Renal pelvis (tissue), 4 donors: Measurements from ENCODE around the gene AOAH. TPM values are rescaled to one million over a fixed set of nuclear protein-coding genes. Genes with fewer than 3 reads are reported as not detected.
"Not testable (repeated sequence)": the region's sequence is repeated elsewhere in the genome, so short reads cannot be mapped to it uniquely, and the experiment has no call there.

ENCODE experiments used
- DNase-seq: peaks from one replicate; pipeline ENCODE4 v3.0.0-alpha.2; 2013
- polyA plus RNA-seq, 3 donors: library from polyadenylated mRNA; unstranded; fragments of 120-200 nt; gene quantifications; one replicate each; pipeline ENCODE4 v1.2.1, GENCODE V29; 2013; ENCODE audit not compliant: insufficient read length in 3 of 3

Gene AOAH
- polyA plus RNA-seq, 3 donors: 2.7 to 3.4 (median 3.1) TPM

- DNase-seq: no peak
Observed at GRCh38 chr7:36507475-36508440, 216.5 kb downstream of the AOAH start.

DNA sequence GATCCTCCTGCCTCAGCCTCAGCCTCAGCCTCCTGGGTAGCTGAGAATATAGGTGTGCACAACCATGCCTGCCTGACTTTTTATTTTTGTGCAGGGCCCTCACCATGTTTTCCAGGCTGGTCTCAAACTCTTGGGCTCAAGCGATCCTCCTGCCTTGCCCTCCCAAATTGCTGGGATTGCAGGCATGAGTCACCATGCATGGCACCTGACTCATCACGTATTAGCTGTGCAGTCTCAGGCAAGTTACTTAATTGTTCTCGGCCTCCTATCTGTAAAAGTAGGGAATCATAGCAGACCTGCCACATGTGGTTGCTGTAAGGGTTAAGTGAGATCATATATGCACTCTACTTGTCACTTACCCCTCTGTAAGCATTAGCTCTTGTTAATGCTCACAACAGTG, 217.5 kb downstream of the AOAH start:
- no peak for DNase-seq

- no peak for DNase-seq
Observed at GRCh38 chr7:36506130-36506798, 218.0 kb downstream of the AOAH start.

DNA sequence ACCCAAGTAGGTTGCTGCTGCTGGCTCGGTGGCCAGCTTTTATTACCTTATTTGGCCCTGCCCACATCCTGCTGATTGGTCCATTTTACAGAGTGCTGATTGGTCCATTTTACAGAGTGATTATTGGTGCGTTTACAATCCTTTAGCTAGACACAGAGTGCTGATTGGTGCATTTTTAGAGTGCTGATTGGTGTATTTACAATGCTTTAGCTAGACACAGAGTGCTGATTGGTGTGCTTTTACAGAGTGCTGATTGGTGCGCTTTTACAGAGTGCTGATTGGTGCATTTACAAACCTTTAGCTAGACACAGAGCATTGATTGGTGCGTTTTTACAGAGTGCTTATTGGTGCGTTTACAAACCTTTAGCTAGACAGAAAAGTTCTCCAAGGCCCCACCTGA, 219.7 kb downstream of the AOAH start:
- not testable (repeated sequence) for DNase-seq

- DNase-seq: not testable (repeated sequence)
Observed at GRCh38 chr7:36504216-36504615, 220.1 kb downstream of the AOAH start.

- no peak for DNase-seq
Observed at GRCh38 chr7:36497775-36498174, 226.5 kb downstream of the AOAH start.

DNA sequence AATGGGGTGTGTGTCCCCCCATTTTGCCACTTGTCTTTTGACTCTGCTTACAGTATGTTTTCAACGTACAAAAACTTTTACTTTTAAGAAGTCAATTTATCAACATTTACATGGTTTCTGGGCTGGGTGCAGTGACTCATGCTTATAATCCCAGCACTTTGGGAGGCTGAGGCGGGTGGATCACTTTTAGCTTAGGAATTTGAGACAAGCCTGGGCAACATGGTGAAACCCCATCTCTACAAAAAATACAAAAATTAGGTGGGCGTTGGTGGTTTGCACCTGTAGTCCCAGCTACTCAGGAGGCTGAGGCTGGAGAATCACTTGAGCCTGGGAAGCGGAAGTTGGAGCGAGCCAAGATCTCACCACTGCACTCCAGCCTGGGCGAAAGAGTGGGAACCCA, 227.1 kb downstream of the AOAH start:
- DNase-seq: not testable (repeated sequence)

- no peak for DNase-seq
Observed at GRCh38 chr7:36496576-36496975, 227.7 kb downstream of the AOAH start.

DNA sequence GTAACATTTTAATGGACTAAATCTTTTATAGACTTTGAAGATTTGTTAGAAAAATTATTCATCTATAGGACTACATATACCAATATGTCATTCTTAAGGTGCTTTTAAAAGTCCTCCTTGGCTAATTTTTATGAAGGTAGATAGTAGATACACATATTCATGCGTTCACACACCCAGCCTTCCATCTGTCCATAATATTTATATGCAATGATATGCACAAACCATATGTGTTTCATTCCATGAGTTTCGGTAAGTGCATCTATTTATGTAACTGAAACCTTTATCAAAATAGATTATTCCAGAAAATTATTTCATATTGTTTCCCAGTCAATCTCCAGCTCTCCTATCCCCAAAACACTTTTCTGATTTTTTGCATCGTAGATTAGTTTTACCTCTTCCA, 233.0 kb downstream of the AOAH start:
- no peak for DNase-seq

DNA sequence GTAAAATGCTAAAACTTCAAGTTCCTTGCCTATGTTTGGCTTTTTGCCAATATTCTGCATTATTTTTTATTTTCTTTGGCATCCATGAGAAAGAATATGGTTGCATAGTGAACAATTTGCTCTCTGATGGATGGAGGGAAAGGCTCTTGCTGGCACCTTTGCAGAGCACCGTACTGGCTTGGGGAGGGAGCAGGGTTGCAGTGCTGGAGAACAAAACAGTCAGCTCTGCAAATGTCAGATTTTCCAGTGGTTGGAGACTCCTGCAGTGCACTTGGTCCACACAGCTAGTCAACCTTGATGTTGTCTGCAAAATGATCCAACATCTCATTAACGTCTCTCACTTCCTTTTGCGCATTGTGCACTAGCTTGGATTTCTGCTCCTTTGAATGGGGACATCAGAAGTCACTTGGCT, 233.9 kb downstream of the AOAH start:
- no peak for DNase-seq

DNA sequence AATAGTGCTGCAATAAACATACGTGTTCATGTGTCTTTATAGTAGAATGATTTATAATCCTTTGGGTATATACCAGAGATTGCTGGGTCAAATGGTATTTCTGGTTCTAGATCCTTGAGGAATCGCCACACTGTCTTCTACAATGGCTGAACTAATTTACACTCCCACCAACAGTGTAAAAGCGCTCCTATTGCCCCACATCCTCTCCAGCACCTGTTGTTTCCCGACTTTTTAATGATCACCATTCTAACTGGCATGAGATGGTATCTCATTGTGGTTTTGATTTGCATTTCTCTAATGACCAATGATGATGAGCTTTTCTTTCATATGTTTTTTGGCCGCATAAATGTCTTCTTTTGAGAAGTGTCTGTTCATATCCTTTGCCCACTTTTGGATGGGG, 235.6 kb downstream of the AOAH start:
- not testable (repeated sequence) for DNase-seq

GRCh38 chr7:36487756-36488336, 236.4 kb downstream of the AOAH start:
- peak; percentile 54 for DNase-seq

DNA sequence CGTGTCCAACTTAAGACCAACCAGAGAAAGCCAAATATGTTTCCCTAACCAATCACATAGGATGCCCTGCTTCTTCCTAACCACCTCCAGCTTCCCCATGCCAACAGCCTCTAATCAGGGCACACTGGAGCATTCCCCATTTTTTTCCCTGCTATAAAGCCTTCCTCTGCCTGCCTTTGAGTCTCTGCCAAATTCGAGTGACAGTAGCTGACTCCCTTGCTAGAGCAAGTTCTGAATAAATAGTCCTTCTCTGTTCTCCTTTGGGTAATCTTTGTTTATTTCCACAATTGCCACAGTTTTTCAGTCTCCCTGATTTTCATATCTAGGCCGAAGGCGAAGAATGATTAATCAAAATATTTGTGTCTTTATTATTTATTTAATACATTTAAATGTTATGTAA, 238.0 kb downstream of the AOAH start:
- DNase-seq: no peak

DNA sequence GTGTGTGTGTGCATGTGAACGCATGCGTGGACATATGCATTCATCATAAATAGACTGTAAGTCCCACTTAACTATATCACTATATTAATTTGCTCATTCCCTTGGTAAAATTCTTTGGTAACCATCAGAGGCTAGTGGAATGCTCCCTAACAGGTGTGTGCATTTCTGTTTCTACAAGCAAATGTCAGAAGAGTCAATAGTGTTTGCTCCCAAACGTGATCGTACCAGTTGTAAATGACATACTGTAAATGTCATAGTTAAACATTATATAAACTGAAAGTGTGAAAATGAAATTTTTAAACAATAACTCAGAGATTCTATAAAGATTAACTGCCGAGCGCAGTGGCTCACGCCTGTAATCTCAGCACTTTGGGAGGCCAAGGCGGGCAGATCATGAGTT, 240.0 kb downstream of the AOAH start:
- no peak for DNase-seq

DNA sequence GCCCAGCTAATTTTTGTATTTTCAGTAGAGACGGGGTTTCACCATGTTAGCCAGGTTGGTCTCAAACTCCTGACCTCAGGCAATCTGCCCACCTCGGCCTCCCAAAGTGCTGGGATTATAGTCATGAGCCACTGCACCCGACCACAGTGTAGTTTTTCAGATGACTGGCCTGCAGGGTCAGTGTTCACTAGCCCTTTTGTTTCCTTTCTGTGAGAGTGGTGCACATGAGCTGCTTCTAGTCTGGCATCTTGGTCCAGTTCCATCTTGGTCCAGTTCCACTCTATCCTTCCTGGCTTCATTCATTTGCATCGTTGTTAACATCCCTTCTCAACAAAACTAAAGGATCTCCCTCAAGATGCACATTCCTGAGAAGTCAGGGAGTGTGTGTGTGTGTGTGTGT, 240.4 kb downstream of the AOAH start:
- not testable (repeated sequence) for DNase-seq

DNA sequence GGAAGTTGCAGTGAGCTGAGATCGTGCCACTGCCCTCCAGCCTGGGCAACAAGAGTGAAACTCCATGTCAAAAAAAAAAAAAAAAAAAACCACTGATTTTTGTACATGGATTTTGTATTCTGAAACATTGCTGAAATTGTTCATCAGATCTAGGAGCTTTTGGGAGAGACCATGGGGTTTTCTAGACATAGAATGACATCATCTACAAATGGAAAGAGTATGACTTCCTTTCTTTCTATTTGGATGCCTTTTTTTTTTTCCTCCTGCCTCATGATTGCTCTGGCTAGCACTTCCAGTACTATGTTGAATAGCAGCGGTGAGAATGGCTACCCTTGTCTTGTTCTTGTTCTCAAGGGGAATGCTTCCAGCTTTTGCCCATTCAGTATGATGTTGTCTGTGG, 245.5 kb downstream of the AOAH start:
- no peak for DNase-seq

DNA sequence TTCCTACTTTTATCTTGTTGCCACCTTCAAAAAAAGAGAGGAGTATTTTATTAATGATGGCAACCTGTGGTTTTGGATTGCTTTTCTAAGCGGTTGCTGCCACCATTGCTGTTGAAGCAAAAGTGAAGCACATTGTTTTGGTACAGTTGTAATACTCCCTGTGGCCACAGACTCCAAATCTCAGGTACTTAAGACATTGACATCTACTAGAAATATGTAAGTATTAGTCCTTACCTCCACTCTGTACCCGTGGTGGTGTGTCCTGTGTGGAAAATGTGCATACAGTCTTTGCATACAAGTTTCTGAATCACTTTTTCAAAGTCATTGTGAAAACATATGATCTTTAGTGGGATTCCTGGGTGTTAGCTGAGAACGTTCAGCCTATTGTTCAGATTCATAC, 248.9 kb downstream of the AOAH start:
- DNase-seq: no peak

- no peak for DNase-seq
Observed at GRCh38 chr7:36475011-36475342, 249.3 kb downstream of the AOAH start.

GRCh38 chr7:36474283-36475010, 249.8 kb downstream of the AOAH start:
- DNase-seq: no peak

GRCh38 chr7:36473454-36474282, 250.6 kb downstream of the AOAH start:
- no peak for DNase-seq

- DNase-seq: no peak
Observed at GRCh38 chr7:36472141-36472729, 252.1 kb downstream of the AOAH start.
